Bronchial epithelial cell (primary cell): ENCODE results near the gene LRRC61. TPM values are rescaled to one million over a fixed set of nuclear protein-coding genes. Genes with fewer than 3 reads are reported as not detected.

Experiments used
- DNase-seq: peaks from one replicate; pipeline ENCODE4 v3.0.0-alpha.2; 2010; ENCODE audit warnings: low read depth
- FAIRE-seq: peaks from 2 replicates; lab custom pipeline; 2011; peaks lifted over from hg19 to GRCh38; lab: Jason Lieb, UNC
- H3K27me3 ChIP-seq: 2 replicates; pipeline ENCODE4 v1.5.1; 2011; ENCODE audit warnings: low read length; ENCODE audit not compliant: control insufficient read depth, insufficient read depth
- H3K36me3 ChIP-seq: 2 replicates; pipeline ENCODE4 v1.5.1; 2011; ENCODE audit warnings: low read length; ENCODE audit not compliant: control insufficient read depth, insufficient read depth
- H3K4me3 ChIP-seq: 2 replicates; pipeline ENCODE4 v1.5.1; 2011; ENCODE audit warnings: mild to moderate bottlenecking, low read depth, low read length, control low read depth
- CTCF ChIP-seq: IDR thresholded peaks from 2 replicates; pipeline ENCODE4 v1.5.1; 2011; ENCODE audit warnings: mild to moderate bottlenecking, moderate library complexity, low read length, control low read depth, inconsistent platforms; ENCODE audit not compliant: insufficient read depth, severe bottlenecking
- total RNA-seq: library from RNA; depleted of rRNA; stranded (reverse); fragments of >200 nt; gene quantifications from 2 replicates; pipeline ENCODE4 v1.2.1, GENCODE V29; 2014

The LRRC61 gene
- total RNA-seq, 1 donor from 2014 or later: 7.6 TPM

GRCh38 chr7:150342121-150342408 is 18.9 kb downstream of the LRRC61 start:
- no peaks in the 10 kb centered on the region for H3K36me3 ChIP-seq
- H3K27me3 ChIP-seq: peaks cover 23% of the 10 kb centered on the region
- TF ChIP-seq CTCF: no peak
- no peak overlapping the region for H3K4me3 ChIP-seq
- DNase-seq (no peak), FAIRE-seq (peak; percentile 13)

GRCh38 chr7:150343225-150343624 is 20.1 kb downstream of the LRRC61 start:
- FAIRE-seq (no peak), DNase-seq (no peak)
- peaks cover 23% of the 10 kb centered on the region for H3K27me3 ChIP-seq
- H3K36me3 ChIP-seq: no peaks in the 10 kb centered on the region
- TF ChIP-seq CTCF: no peak
- no peak overlapping the region for H3K4me3 ChIP-seq

- Histone ChIP-seq H3K36me3 (no peaks in the 10 kb centered on the region), H3K27me3 (peaks cover 23% of the 10 kb centered on the region), H3K4me3 (no peak overlapping the region)
- DNase-seq (no peak), FAIRE-seq (no peak)
- TF ChIP-seq CTCF: no peak
Measured at GRCh38 chr7:150344299-150344698, 21.1 kb downstream of the LRRC61 start.

GRCh38 chr7:150345012-150345411 is 21.9 kb downstream of the LRRC61 start:
- H3K36me3 ChIP-seq: no peaks in the 10 kb centered on the region
- DNase-seq (no peak), FAIRE-seq (no peak)
- H3K27me3 ChIP-seq: peaks cover 23% of the 10 kb centered on the region
- TF ChIP-seq CTCF: no peak
- H3K4me3 ChIP-seq: no peak overlapping the region

- DNase-seq (no peak), FAIRE-seq (no peak)
- no peak for TF ChIP-seq CTCF
- H3K4me3 ChIP-seq: no peak overlapping the region
- H3K36me3 ChIP-seq: no peaks in the 10 kb centered on the region
- H3K27me3 ChIP-seq: peaks cover 13% of the 10 kb centered on the region
Measured at GRCh38 chr7:150346922-150347321, 23.8 kb downstream of the LRRC61 start.

GRCh38 chr7:150351587-150352194 is 28.5 kb downstream of the LRRC61 start:
- no peak overlapping the region for H3K4me3 ChIP-seq
- TF ChIP-seq CTCF: no peak
- DNase-seq (no peak), FAIRE-seq (no peak)
- H3K27me3 ChIP-seq: no peaks in the 10 kb centered on the region
- no peaks in the 10 kb centered on the region for H3K36me3 ChIP-seq
